SK-N-SH treated with all-trans-retinoic acid at 6 μM for 48 hours (cell line): Measurements from ENCODE around the gene ARHGEF1.

Experiments used
- PATZ1 ChIP-seq: fragments of 250-450 bp; sonication (Bioruptor Pico); IDR thresholded peaks from 2 replicates; pipeline ENCODE4 v1.8.0; 2020; ENCODE audit warnings: mild to moderate bottlenecking, moderate library complexity, borderline replicate concordance
- ZFP3 ChIP-seq: fragments of 250-450 bp; sonication (Bioruptor Pico); IDR thresholded peaks from 2 replicates; pipeline ENCODE4 v1.5.0; 2020; ENCODE audit warnings: mild to moderate bottlenecking, moderate library complexity
- ZNF565 ChIP-seq: fragments of 450-650 bp; formaldehyde crosslinking; conservative IDR thresholded peaks from 2 replicates; pipeline ENCODE4 v1.5.0; 2020; ENCODE audit warnings: low read depth, mild to moderate bottlenecking, moderate library complexity
- ZNF70 ChIP-seq: fragments of 450-650 bp; formaldehyde crosslinking; IDR thresholded peaks from 2 replicates; pipeline ENCODE4 v1.5.0; 2020; ENCODE audit warnings: mild to moderate bottlenecking, moderate library complexity
- ZNF8 ChIP-seq: fragments of 450-650 bp; formaldehyde crosslinking; IDR thresholded peaks from 2 replicates; pipeline ENCODE4 v1.5.0; 2020; ENCODE audit warnings: mild to moderate bottlenecking, moderate library complexity

- TF ChIP-seq PATZ1 (CRISPR knock-in tag) (no peak), ZNF565 (CRISPR knock-in tag) (no peak), ZNF8 (CRISPR knock-in tag) (no peak), ZFP3 (CRISPR knock-in tag) (no peak), ZNF70 (CRISPR knock-in tag) (no peak)
These were observed 33.9 kb upstream of the ARHGEF1 start for GRCh38 chr19:41849067-41849466.
